ENCODE data around the gene GHR.
"Not testable (repeated sequence)": the region's sequence is repeated elsewhere in the genome, so short reads cannot be mapped to it uniquely, and the experiment has no call there.

Gene GHR

GRCh38 chr5:42718591-42718990 is 295.4 kb downstream of the GHR start:
- no peak for DNase-seq (ENCODE audit: low read depth)

DNA sequence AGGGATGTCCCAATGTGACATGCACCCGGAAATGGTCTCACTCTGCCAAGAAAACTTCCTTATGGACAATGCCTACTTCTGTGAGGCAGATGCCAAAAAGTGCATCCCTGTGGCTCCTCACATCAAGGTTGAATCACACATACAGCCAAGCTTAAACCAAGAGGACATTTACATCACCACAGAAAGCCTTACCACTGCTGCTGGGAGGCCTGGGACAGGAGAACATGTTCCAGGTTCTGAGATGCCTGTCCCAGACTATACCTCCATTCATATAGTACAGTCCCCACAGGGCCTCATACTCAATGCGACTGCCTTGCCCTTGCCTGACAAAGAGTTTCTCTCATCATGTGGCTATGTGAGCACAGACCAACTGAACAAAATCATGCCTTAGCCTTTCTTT is 295.8 kb downstream of the GHR start:
- no peak for DNase-seq (ENCODE audit: low read depth)

DNA sequence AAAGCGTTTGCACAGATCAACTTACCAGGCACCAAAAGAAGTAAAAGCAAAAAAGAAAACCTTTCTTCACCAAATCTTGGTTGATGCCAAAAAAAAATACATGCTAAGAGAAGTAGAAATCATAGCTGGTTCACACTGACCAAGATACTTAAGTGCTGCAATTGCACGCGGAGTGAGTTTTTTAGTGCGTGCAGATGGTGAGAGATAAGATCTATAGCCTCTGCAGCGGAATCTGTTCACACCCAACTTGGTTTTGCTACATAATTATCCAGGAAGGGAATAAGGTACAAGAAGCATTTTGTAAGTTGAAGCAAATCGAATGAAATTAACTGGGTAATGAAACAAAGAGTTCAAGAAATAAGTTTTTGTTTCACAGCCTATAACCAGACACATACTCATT is 297.0 kb downstream of the GHR start:
- no peak for DNase-seq (ENCODE audit: low read depth)

DNA sequence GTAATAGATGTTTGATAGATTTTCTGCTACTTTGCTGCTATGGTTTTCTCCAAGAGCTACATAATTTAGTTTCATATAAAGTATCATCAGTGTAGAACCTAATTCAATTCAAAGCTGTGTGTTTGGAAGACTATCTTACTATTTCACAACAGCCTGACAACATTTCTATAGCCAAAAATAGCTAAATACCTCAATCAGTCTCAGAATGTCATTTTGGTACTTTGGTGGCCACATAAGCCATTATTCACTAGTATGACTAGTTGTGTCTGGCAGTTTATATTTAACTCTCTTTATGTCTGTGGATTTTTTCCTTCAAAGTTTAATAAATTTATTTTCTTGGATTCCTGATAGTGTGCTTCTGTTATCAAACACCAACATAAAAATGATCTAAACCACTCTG is 298.2 kb downstream of the GHR start:
- DNase-seq (ENCODE audit: low read depth), result no peak

DNA sequence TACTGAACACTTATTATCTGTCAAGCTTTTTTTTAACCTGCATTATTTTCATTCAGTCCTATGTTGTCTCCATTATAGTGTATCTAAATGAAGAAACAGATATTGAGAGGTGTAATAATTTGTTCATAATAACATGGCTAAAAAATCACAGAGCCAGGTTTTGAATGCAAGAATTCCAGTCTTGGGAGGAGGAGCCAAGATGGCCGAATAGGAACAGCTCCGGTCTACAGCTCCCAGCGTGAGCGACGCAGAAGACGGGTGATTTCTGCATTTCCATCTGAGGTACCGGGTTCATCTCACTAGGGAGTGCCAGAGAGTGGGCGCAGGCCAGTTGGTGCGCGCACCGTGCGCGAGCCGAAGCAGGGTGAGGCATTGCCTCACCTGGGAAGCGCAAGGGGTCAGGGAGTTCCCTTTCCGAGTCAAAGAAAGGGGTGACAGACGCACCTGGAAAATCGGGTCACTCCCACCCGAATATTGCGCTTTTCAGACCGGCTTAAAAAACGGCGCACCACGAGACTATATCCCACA is 311.4 kb downstream of the GHR start:
- not testable (repeated sequence) for DNase-seq (ENCODE audit: low read depth)

- DNase-seq (ENCODE audit: low read depth), result no peak
Observed at GRCh38 chr5:42740920-42741319, 317.7 kb downstream of the GHR start.

DNA sequence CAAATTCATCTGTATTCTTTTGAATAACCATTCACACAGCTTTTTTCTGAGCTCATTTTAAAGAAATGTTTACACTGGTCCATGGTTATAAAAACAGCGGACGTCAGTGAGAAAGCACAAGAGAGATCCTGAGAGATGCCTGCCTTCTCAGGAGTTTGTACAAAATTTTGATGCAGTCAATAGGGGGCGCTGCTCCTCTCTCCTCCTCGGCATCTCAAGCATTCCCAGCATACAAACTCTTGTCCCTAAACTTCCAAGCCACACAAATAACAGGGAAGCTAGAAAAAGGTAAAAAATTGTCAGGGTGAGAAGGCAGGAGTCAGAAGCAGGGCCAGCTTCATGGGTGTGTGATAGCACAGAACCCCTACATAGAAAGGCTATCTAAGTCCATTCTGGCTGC is 322.2 kb downstream of the GHR start:
- DNase-seq (ENCODE audit: low read depth), result no peak

- no peak for DNase-seq (ENCODE audit: low read depth)
Observed at GRCh38 chr5:42745856-42746255, 322.6 kb downstream of the GHR start.

DNA sequence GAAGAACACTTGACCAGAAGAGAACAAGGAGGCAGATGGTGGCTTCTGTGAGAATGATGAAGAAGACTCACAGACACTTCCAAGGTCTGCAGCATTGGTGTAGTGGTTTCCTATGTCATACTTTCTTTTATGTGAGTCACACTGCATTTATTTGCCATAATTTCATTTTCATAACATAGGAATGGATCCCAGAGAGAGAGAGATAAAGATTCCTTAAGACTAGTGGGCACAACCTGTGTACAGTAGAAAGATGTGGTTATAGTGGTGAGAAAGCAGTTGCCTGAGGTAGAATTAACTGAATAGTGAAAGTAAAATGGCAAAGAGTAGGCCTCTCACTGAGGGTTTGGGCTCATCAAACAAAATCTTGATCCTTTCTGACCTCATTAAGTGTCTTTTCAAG is 325.8 kb downstream of the GHR start:
- DNase-seq (ENCODE audit: low read depth), result no peak

DNA sequence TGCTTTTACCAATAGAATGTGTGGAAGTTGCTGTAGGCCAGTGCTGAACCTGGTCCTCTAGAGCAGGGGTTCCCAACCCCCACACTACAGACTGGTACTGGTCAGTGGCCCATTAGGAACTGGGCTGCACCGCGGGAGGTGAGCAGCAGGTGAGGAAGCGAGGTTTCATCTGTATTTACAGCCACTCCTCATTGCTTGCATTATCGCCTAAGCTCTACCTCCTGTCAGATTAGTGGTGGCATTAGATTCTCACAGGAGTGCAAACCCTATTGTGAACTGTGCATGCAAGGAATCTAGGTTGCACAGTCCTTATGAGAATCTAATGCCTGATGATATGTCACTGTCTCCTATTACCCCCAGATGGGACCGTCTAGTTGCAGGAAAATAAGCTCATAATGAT is 327.3 kb downstream of the GHR start:
- no peak for DNase-seq (ENCODE audit: low read depth)

GRCh38 chr5:42751044-42751443 is 327.8 kb downstream of the GHR start:
- no peak for DNase-seq (ENCODE audit: low read depth)

GRCh38 chr5:42753099-42753498 is 329.9 kb downstream of the GHR start:
- no peak for DNase-seq (ENCODE audit: low read depth)

GRCh38 chr5:42756606-42757601 is 333.7 kb downstream of the GHR start, which contains the start of gene CCDC152:
Gene CCDC152, plus strand, starts transcription at chr5:42756818. Its CDS starts 2,304 bp downstream, at chr5:42759122.
- DNase-seq (ENCODE audit: low read depth), result no peak

- DNase-seq (ENCODE audit: low read depth), result no peak
Observed at GRCh38 chr5:42759456-42759855, 336.2 kb downstream of the GHR start.

DNA sequence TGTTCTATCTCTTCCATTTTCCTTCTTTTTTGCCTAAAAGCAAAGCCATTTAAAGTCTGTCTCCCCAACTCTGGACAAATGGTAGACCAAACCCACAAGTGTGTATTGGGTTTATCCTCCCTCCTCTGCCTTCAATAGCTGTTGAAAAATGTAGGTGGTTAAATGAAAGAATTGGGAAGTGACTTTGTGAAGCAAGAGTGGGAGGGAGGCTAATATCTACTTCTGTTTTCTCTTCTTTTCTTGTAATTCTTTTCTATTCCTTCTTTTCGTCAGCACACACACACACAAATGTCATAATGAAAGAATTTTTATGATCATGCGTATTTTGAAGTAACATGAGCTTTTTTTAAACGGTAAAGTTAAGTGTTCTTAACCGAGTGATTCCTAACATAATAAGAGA is 337.2 kb downstream of the GHR start:
- no peak for DNase-seq (ENCODE audit: low read depth)

GRCh38 chr5:42761791-42762190 is 338.6 kb downstream of the GHR start:
- no peak for DNase-seq (ENCODE audit: low read depth)

DNA sequence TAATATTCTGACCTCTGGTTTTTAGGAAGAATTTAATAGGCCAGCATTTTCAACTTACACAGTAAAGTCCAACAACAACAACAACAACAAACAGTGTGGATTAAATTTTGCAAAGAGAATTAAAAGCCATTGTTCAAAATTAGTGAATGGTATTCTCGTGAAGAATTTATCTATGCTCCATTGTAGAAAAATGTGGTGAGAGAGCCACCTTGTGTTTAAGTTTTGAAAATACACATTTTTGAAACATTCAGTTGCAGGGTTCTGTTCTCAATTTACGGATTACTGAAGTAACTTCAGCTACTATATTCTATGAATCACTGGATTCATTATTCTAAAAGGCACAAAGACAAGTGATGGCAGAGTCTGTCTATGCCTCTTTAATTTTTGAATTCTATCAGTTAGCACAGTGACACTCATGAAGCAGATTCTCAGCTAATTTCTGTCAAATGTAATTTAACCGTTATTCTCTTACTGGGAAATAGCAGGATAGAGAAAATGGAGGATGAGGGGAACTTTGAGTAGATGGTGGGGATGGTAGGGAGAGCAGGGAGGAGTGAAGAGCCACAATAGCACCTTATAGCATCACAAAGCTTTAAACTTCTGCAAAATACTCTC is 344.4 kb downstream of the GHR start:
- no peak for DNase-seq (ENCODE audit: low read depth)

- no peak for DNase-seq (ENCODE audit: low read depth)
Observed at GRCh38 chr5:42768106-42768504, 344.9 kb downstream of the GHR start.

GRCh38 chr5:42770003-42770402 is 346.8 kb downstream of the GHR start:
- no peak for DNase-seq (ENCODE audit: low read depth)

Measured in GM04503 (cell line).